ENCODE measurements around the gene PDE8A.

Gene PDE8A

GRCh38 chr15:84992157-84992944 is 10.7 kb downstream of the PDE8A start (continued):
- TF ChIP-seq, protein P1, sequence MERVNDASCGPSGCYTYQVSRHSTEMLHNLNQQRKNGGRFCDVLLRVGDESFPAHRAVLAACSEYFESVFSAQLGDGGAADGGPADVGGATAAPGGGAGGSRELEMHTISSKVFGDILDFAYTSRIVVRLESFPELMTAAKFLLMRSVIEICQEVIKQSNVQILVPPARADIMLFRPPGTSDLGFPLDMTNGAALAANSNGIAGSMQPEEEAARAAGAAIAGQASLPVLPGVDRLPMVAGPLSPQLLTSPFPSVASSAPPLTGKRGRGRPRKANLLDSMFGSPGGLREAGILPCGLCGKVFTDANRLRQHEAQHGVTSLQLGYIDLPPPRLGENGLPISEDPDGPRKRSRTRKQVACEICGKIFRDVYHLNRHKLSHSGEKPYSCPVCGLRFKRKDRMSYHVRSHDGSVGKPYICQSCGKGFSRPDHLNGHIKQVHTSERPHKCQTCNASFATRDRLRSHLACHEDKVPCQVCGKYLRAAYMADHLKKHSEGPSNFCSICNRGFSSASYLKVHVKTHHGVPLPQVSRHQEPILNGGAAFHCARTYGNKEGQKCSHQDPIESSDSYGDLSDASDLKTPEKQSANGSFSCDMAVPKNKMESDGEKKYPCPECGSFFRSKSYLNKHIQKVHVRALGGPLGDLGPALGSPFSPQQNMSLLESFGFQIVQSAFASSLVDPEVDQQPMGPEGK (tag by site-specific recombination; IDR thresholded peaks at IDR 0.05): peak; percentile 35; the same call in 1 of the 2 replicates
- TF ChIP-seq SCRT1 (tag by site-specific recombination; IDR thresholded peaks at IDR 0.05; ENCODE audit: borderline replicate concordance) (no peak), GLIS2 (tag by site-specific recombination; IDR thresholded peaks at IDR 0.05) (0 out of 2 replicates have a peak, but pooled peaks have one; percentile 10), ZSCAN23 (tag by site-specific recombination; IDR thresholded peaks at IDR 0.05) (no peak), ZNF426 (tag by site-specific recombination; IDR thresholded peaks at IDR 0.05) (no peak), SALL2 (tag by site-specific recombination; IDR thresholded peaks at IDR 0.05; ENCODE audit: borderline replicate concordance) (no peak), ZNF561 (tag by site-specific recombination; IDR thresholded peaks at IDR 0.05; ENCODE audit: borderline replicate concordance) (no peak), ZFP37 (tag by site-specific recombination; IDR thresholded peaks at IDR 0.05) (no peak), BCL11A (tag by site-specific recombination; IDR thresholded peaks at IDR 0.05; ENCODE audit: low read depth) (no peak), ZEB2 (tag by site-specific recombination; IDR thresholded peaks at IDR 0.05) (peak; percentile 87), ZBTB1 (tag by site-specific recombination; IDR thresholded peaks at IDR 0.05) (no peak), ZNF184 (tag by site-specific recombination; IDR thresholded peaks at IDR 0.05) (peak; percentile 42; the same call in 1 of the 2 replicates), WT1 (tag by site-specific recombination; IDR thresholded peaks at IDR 0.05) (peak; percentile 69), ZNF521 (tag by site-specific recombination; IDR thresholded peaks at IDR 0.05) (no peak), ZBTB7A (tag by site-specific recombination; IDR thresholded peaks at IDR 0.05; ENCODE audit: low read depth) (no peak), ZSCAN30 (tag by site-specific recombination; IDR thresholded peaks at IDR 0.05) (no peak), ZNF692 (tag by site-specific recombination; IDR thresholded peaks at IDR 0.05) (0 out of 2 replicates have a peak, but pooled peaks have one; percentile 31), ZNF292 (tag by site-specific recombination; IDR thresholded peaks at IDR 0.05; ENCODE audit: borderline replicate concordance, low read depth) (no peak), ZNF341 (tag by site-specific recombination; IDR thresholded peaks at IDR 0.05; ENCODE audit: low read depth) (no peak), ZNF26 (tag by site-specific recombination; IDR thresholded peaks at IDR 0.05) (no peak), ZNF707 (tag by site-specific recombination; IDR thresholded peaks at IDR 0.05) (no peak), ZSCAN16 (tag by site-specific recombination; IDR thresholded peaks at IDR 0.05) (no peak), SP3 (tag by site-specific recombination; IDR thresholded peaks at IDR 0.05) (peak; percentile 53), ZNF785 (tag by site-specific recombination; IDR thresholded peaks at IDR 0.05) (no peak)
- TF ChIP-seq, protein P2, sequence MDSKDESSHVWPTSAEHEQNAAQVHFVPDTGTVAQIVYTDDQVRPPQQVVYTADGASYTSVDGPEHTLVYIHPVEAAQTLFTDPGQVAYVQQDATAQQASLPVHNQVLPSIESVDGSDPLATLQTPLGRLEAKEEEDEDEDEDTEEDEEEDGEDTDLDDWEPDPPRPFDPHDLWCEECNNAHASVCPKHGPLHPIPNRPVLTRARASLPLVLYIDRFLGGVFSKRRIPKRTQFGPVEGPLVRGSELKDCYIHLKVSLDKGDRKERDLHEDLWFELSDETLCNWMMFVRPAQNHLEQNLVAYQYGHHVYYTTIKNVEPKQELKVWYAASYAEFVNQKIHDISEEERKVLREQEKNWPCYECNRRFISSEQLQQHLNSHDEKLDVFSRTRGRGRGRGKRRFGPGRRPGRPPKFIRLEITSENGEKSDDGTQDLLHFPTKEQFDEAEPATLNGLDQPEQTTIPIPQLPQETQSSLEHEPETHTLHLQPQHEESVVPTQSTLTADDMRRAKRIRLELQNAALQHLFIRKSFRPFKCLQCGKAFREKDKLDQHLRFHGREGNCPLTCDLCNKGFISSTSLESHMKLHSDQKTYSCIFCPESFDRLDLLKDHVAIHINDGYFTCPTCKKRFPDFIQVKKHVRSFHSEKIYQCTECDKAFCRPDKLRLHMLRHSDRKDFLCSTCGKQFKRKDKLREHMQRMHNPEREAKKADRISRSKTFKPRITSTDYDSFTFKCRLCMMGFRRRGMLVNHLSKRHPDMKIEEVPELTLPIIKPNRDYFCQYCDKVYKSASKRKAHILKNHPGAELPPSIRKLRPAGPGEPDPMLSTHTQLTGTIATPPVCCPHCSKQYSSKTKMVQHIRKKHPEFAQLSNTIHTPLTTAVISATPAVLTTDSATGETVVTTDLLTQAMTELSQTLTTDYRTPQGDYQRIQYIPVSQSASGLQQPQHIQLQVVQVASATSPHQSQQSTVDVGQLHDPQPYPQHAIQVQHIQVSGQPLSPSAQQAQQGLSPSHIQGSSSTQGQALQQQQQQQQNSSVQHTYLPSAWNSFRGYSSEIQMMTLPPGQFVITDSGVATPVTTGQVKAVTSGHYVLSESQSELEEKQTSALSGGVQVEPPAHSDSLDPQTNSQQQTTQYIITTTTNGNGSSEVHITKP (tag by site-specific recombination; IDR thresholded peaks at IDR 0.05): peak; percentile 32; the same call in 1 of the 2 replicates
- TF ChIP-seq, protein P3, sequence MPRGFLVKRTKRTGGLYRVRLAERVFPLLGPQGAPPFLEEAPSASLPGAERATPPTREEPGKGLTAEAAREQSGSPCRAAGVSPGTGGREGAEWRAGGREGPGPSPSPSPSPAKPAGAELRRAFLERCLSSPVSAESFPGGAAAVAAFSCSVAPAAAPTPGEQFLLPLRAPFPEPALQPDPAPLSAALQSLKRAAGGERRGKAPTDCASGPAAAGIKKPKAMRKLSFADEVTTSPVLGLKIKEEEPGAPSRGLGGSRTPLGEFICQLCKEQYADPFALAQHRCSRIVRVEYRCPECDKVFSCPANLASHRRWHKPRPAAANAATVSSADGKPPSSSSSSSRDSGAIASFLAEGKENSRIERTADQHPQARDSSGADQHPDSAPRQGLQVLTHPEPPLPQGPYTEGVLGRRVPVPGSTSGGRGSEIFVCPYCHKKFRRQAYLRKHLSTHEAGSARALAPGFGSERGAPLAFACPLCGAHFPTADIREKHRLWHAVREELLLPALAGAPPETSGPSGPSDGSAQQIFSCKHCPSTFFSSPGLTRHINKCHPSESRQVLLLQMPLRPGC (tag by site-specific recombination; IDR thresholded peaks at IDR 0.05): 0 out of 2 replicates have a peak, but pooled peaks have one; percentile 71
- TF ChIP-seq, protein P4, sequence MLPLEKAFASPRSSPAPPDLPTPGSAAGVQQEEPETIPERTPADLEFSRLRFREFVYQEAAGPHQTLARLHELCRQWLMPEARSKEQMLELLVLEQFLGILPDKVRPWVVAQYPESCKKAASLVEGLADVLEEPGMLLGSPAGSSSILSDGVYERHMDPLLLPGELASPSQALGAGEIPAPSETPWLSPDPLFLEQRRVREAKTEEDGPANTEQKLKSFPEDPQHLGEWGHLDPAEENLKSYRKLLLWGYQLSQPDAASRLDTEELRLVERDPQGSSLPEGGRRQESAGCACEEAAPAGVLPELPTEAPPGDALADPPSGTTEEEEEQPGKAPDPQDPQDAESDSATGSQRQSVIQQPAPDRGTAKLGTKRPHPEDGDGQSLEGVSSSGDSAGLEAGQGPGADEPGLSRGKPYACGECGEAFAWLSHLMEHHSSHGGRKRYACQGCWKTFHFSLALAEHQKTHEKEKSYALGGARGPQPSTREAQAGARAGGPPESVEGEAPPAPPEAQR (tag by site-specific recombination; IDR thresholded peaks at IDR 0.05): no peak
